ENCODE results near the gene CDC42.

DNA sequence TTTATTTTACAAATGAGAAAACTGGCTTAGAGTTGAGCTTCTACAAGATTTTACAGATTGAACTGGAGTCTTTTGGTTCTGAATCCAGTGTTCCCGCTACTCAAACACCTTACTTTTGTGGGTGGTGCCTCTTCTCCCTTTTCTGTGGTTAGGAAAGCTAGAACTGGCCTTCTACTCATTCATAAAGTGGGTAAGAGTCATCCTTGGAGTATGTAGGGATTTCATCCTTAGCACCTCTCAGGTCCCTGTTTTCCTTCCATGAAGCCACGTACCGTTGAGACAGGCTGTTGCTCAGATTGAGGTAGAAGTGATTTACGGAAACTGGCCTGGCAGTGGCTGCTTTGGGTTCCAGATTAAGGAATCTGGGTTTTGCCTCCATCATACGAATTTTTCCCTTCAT is 54.6 kb downstream of the CDC42 start:
- no peak for TF ChIP-seq POLR2A (IDR thresholded peaks at IDR 0.05)
- TF ChIP-seq, protein P1, sequence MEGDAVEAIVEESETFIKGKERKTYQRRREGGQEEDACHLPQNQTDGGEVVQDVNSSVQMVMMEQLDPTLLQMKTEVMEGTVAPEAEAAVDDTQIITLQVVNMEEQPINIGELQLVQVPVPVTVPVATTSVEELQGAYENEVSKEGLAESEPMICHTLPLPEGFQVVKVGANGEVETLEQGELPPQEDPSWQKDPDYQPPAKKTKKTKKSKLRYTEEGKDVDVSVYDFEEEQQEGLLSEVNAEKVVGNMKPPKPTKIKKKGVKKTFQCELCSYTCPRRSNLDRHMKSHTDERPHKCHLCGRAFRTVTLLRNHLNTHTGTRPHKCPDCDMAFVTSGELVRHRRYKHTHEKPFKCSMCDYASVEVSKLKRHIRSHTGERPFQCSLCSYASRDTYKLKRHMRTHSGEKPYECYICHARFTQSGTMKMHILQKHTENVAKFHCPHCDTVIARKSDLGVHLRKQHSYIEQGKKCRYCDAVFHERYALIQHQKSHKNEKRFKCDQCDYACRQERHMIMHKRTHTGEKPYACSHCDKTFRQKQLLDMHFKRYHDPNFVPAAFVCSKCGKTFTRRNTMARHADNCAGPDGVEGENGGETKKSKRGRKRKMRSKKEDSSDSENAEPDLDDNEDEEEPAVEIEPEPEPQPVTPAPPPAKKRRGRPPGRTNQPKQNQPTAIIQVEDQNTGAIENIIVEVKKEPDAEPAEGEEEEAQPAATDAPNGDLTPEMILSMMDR (IDR thresholded peaks at IDR 0.05), result no peak
